Breast epithelium (tissue), 4 donors: ENCODE measurements around the gene SULT2B1. TPM values are rescaled to one million over a fixed set of nuclear protein-coding genes. Genes with fewer than 3 reads are reported as not detected.

ENCODE experiments used
- DNase-seq, 2 donors: peaks; one replicate each; pipeline ENCODE4 v3.0.0-alpha.2; 2019; ENCODE audit warnings: low spot score in 2 of 2
- H3K27ac ChIP-seq, 2 donors: fragments of 200-600 bp; sonication (generic) in 1 of 2; one replicate each; pipeline ENCODE4 v1.5.1; 2016 to 2019; ENCODE audit warnings: mild to moderate bottlenecking in 1 of 2
- H3K27me3 ChIP-seq, 2 donors: fragments of 200-600 bp; sonication (generic) in 1 of 2; one replicate each; pipeline versions ENCODE4 v1.5.1 to v1.6.0; 2017 to 2019; ENCODE audit warnings: control low read depth in 1 of 2, mild to moderate bottlenecking in 1 of 2
- H3K36me3 ChIP-seq: fragments of 200-600 bp; one replicate; pipeline ENCODE4 v1.5.1; 2019
- H3K4me1 ChIP-seq, 2 donors: fragments of 200-600 bp; sonication (generic); one replicate each; pipeline ENCODE4 v1.5.1; 2016 to 2019; ENCODE audit warnings: control low read depth in 1 of 2
- H3K4me3 ChIP-seq, 3 donors: fragments of 200-600 bp; sonication (generic); 1 replicate in 2 of 3; 2 replicates in 1 of 3; pipeline ENCODE4 v1.5.1; 2016 to 2019; ENCODE audit warnings: mild to moderate bottlenecking in 3 of 3, moderate library complexity in 2 of 3
- H3K9me3 ChIP-seq, 2 donors: fragments of 200-600 bp; sonication (generic) in 1 of 2; one replicate each; pipeline ENCODE4 v1.5.1; 2016 to 2019; ENCODE audit warnings: control low read depth in 1 of 2
- POLR2A ChIP-seq: fragments of 450-650 bp; IDR thresholded peaks from one replicate; pipeline ENCODE4 v1.6.1; 2016; ENCODE audit warnings: antibody characterized with exemption, mild to moderate bottlenecking, moderate library complexity
- POLR2AphosphoS5 ChIP-seq, 3 donors: sonication (generic); formaldehyde crosslinking; IDR thresholded peaks; one replicate each; pipeline ENCODE4 v1.6.1; 2017; ENCODE audit warnings: antibody characterized with exemption in 3 of 3
- intact Hi-C: fragments of 100-400 bp; cut with DNase I; formaldehyde crosslinking; loops from one replicate; pipeline ENCODE4 v1.15.1; 2023; ENCODE audit warnings: low total_unique reads
- total RNA-seq, 3 donors: library from RNA; depleted of rRNA; stranded (reverse); fragments of >200 nt; gene quantifications; one replicate each; pipeline ENCODE4 v1.1.0, GENCODE V29; 2016
- TF ChIP-seq, protein P1 (sequence below), 3 donors: fragments of 450-650 bp; IDR thresholded peaks; one replicate each; pipeline ENCODE4 v1.5.1; 2016 to 2017; ENCODE audit warnings: antibody characterized with exemption in 3 of 3, mild to moderate bottlenecking in 3 of 3, moderate library complexity in 3 of 3

Gene SULT2B1
- total RNA-seq, 3 donors from 2014 or later, result 5.6 to 7.5 TPM; not detected in 1

DNA sequence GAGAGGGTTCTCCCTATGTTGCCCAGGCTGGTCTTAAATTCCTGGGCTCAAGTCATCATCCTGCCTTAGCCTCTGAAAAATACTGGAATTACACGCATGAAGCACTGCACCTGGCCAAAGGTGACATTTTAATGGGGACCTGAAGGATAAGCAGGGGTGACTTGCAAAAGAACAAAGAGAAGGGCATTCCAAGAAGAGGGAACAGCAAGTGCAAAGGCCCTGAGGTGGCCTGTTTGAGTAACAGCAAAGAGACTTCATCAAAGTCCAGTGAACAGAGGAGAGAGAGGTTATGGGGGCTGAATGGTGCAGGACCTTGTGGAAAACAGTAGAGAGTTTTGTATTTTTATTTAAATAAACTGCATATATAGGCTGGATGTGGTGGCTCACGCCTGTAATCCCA lies 89.9 kb downstream of the SULT2B1 start:
- TF ChIP-seq POLR2AphosphoS5 (IDR thresholded peaks at IDR 0.05) (no peak), POLR2A (no peak)
- TF ChIP-seq, protein P1, sequence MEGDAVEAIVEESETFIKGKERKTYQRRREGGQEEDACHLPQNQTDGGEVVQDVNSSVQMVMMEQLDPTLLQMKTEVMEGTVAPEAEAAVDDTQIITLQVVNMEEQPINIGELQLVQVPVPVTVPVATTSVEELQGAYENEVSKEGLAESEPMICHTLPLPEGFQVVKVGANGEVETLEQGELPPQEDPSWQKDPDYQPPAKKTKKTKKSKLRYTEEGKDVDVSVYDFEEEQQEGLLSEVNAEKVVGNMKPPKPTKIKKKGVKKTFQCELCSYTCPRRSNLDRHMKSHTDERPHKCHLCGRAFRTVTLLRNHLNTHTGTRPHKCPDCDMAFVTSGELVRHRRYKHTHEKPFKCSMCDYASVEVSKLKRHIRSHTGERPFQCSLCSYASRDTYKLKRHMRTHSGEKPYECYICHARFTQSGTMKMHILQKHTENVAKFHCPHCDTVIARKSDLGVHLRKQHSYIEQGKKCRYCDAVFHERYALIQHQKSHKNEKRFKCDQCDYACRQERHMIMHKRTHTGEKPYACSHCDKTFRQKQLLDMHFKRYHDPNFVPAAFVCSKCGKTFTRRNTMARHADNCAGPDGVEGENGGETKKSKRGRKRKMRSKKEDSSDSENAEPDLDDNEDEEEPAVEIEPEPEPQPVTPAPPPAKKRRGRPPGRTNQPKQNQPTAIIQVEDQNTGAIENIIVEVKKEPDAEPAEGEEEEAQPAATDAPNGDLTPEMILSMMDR (IDR thresholded peaks at IDR 0.05), result no peak
- Histone ChIP-seq H3K4me3 (no peak overlapping the region), H3K27ac (no peak overlapping the region), H3K9me3 (no peaks in the 10 kb centered on the region), H3K36me3 (no peaks in the 10 kb centered on the region), H3K4me1 (peaks cover 0 to 4% of the 10 kb centered on the region in 2 donors), H3K27me3 (no peaks in the 10 kb centered on the region)
- intact Hi-C loops, result loop anchor here (5.0 kb wide), 1 partner anchor 1125 kb away; the partner anchor contains the start of gene AP2A1
- DNase-seq, result no peak

GRCh38 chr19:48642862-48643261 lies 90.9 kb downstream of the SULT2B1 start:
- TF ChIP-seq, protein P1 (IDR thresholded peaks at IDR 0.05), result no peak
- no peak for TF ChIP-seq POLR2A
- no peak for TF ChIP-seq POLR2AphosphoS5 (IDR thresholded peaks at IDR 0.05)
- H3K27ac ChIP-seq, result no peak overlapping the region
- intact Hi-C loops, result loop anchor here (5.0 kb wide), 1 partner anchor 1124 kb away; the partner anchor contains the start of gene AP2A1

DNA sequence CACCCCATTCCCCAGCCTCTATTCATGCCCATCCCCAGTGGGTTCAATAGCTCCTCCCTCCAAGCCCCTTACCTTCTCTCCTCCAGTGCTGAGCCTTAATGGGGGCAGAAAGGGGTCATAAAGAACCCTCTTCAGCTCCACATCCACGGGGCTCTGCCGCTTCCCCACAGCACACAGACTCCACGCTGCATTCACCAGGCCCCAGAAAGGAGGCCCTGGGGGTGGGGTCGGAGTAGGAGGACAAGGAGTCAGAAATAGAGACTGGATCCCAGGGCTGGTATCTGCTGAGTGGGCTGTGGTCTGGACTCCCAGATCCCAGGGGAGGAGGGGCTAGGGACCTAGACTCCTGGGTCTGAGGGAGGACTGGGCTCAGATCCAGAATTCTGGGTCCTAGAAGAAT lies 92.4 kb downstream of the SULT2B1 start:
- TF ChIP-seq POLR2A (no peak), POLR2AphosphoS5 (IDR thresholded peaks at IDR 0.05) (no peak)
- DNase-seq, result no peak
- Histone ChIP-seq H3K36me3 (no peaks in the 10 kb centered on the region), H3K27ac (no peak overlapping the region), H3K9me3 (no peaks in the 10 kb centered on the region), H3K4me3 (peak overlapping the region in 2 of 3 donors; percentile 57 to 68), H3K27me3 (no peaks in the 10 kb centered on the region), H3K4me1 (peaks cover 0 to 4% of the 10 kb centered on the region in 2 donors)
- intact Hi-C loops, result loop anchor here (5.0 kb wide), 1 partner anchor 1123 kb away; the partner anchor contains the start of gene AP2A1

More at GRCh38 chr19:48642862-48643261, 90.9 kb downstream of the SULT2B1 start:
- Histone ChIP-seq H3K4me1 (peaks cover 0 to 4% of the 10 kb centered on the region in 2 donors), H3K27me3 (no peaks in the 10 kb centered on the region), H3K36me3 (no peaks in the 10 kb centered on the region), H3K4me3 (no peak overlapping the region), H3K9me3 (no peaks in the 10 kb centered on the region)
- DNase-seq, result no peak

DNA sequence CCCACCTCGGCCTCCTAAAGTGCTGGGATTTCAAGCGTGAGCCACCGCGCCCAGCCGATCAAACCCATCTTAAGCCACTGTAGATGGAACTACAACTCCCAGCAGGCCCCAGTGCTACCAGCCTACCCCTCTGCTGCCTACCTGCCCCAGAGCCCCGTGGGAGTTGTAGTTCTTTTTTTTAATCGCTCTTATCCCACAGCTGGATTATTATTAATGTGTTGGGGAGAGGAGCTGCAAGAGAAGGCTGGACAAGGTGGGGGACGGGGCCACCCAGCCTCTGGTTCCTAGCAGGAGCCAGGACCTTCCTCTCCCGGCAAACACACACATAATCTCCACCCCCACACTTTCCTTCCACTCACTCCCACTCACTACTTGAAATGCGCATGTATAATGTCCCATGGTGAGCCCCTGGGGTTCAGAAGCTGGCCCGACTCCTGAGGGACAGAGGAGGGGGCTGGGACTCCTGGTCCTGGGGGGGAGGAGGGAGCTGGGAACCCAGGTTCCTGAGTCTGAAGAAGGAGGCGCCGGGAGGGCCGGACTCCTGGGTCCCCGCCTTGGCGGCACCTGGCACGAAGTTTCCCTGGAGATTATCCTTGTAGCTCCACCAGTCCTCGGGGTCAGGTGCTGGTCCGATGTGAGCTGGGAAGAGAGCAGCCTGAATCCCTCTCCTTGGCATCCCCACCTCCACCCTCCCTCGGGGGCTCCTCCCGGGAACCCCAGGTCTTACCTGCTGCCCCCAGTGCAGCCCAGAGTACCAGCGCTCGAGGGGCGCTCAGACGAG lies 93.1 kb downstream of the SULT2B1 start:
- Histone ChIP-seq H3K4me3 (peak overlapping the region; percentile 50 to 68 (median 57)), H3K27ac (peak overlapping the region; percentile 87 to 93), H3K27me3 (no peaks in the 10 kb centered on the region), H3K36me3 (no peaks in the 10 kb centered on the region), H3K9me3 (no peaks in the 10 kb centered on the region), H3K4me1 (peaks cover 0 to 4% of the 10 kb centered on the region in 2 donors)
- TF ChIP-seq POLR2AphosphoS5 (IDR thresholded peaks at IDR 0.05), result peak in 2 of 3 donors; percentile 27 to 31
- TF ChIP-seq, protein P1 (IDR thresholded peaks at IDR 0.05), result no peak
- no peak for TF ChIP-seq POLR2A
- peak in 1 of 2 donors; percentile 81 for DNase-seq
- intact Hi-C loops, result loop anchor here (5.0 kb wide), 1 partner anchor 1122 kb away; the partner anchor contains the start of gene AP2A1

- intact Hi-C loops, result no loop called here
- peak overlapping the region; percentile 87 to 93 for H3K27ac ChIP-seq
- no peaks in the 10 kb centered on the region for H3K36me3 ChIP-seq
- peak overlapping the region; percentile 50 to 68 (median 57) for H3K4me3 ChIP-seq
- TF ChIP-seq, protein P1 (IDR thresholded peaks at IDR 0.05), result no peak
- TF ChIP-seq POLR2AphosphoS5 (IDR thresholded peaks at IDR 0.05) (no peak), POLR2A (no peak)
- peaks cover 0 to 4% of the 10 kb centered on the region in 2 donors for H3K4me1 ChIP-seq
- H3K9me3 ChIP-seq, result no peaks in the 10 kb centered on the region
- DNase-seq, result no peak
- H3K27me3 ChIP-seq, result no peaks in the 10 kb centered on the region
Observed at GRCh38 chr19:48645620-48646000, 93.6 kb downstream of the SULT2B1 start.
